HepG2 (cell line): Measurements from ENCODE around the gene METTL6. TPM values are rescaled to one million over a fixed set of nuclear protein-coding genes. Genes with fewer than 3 reads are reported as not detected.

ENCODE experiments used
- BORCS8-MEF2B ChIP-seq: sonication (generic); formaldehyde crosslinking; IDR thresholded peaks from 2 replicates; pipeline ENCODE4 v1.8.0; 2022; ENCODE audit warnings: mild to moderate bottlenecking, missing genetic modification reagents
- CCDC6 ChIP-seq: sonication (generic); formaldehyde crosslinking; IDR thresholded peaks from 2 replicates; pipeline ENCODE4 v1.8.1; 2022; ENCODE audit warnings: mild to moderate bottlenecking, missing genetic modification reagents, moderate library complexity
- EED ChIP-seq: sonication (generic); formaldehyde crosslinking; IDR thresholded peaks from 2 replicates; pipeline ENCODE4 v1.5.0; 2020; ENCODE audit warnings: mild to moderate bottlenecking, missing genetic modification reagents
- GTF2F1 ChIP-seq: fragments of 150-350 bp; IDR thresholded peaks from 2 replicates; pipeline ENCODE4 v1.6.1; 2014; ENCODE audit warnings: low read length
- KDM3A ChIP-seq: IDR thresholded peaks from 2 replicates; pipeline ENCODE4 v1.6.1; 2018; ENCODE audit warnings: low read depth, missing compliant biosample characterization
- KDM5A ChIP-seq: fragments of 200-600 bp; sonication (generic); IDR thresholded peaks from 2 replicates; pipeline ENCODE4 v1.7.0; 2018; ENCODE audit warnings: antibody characterized with exemption, mild to moderate bottlenecking, low read length, borderline replicate concordance
- MLLT10 ChIP-seq: sonication (generic); formaldehyde crosslinking; IDR thresholded peaks from 2 replicates; pipeline ENCODE4 v1.4.0; 2020; ENCODE audit warnings: missing genetic modification reagents
- SIX1 ChIP-seq: sonication (generic); formaldehyde crosslinking; IDR thresholded peaks from 2 replicates; pipeline ENCODE4 v1.4.0; 2020; ENCODE audit warnings: missing genetic modification reagents, borderline replicate concordance
- SMAD9 ChIP-seq: sonication (generic); formaldehyde crosslinking; IDR thresholded peaks from 2 replicates; pipeline ENCODE4 v1.5.1; 2020; ENCODE audit warnings: mild to moderate bottlenecking, missing genetic modification reagents
- SUZ12 ChIP-seq: fragments of 150-350 bp; IDR thresholded peaks from 2 replicates; pipeline ENCODE4 v1.6.1; 2014; ENCODE audit warnings: low read depth, low read length
- TFE3 ChIP-seq: IDR thresholded peaks from 2 replicates; pipeline ENCODE4 v1.6.1; 2016
- THAP11 ChIP-seq: IDR thresholded peaks from 2 replicates; pipeline ENCODE4 v1.6.1; 2016; ENCODE audit warnings: missing biosample characterization, missing genetic modification reagents
- TRIM24 ChIP-seq: sonication (generic); formaldehyde crosslinking; IDR thresholded peaks from 2 replicates; pipeline ENCODE4 v1.8.0; 2022; ENCODE audit warnings: mild to moderate bottlenecking, missing genetic modification reagents
- YEATS4 ChIP-seq: sonication (generic); formaldehyde crosslinking; IDR thresholded peaks from 2 replicates; pipeline ENCODE4 v1.4.0; 2020; ENCODE audit warnings: missing genetic modification reagents, borderline replicate concordance
- ZBTB3 ChIP-seq: sonication (generic); formaldehyde crosslinking; IDR thresholded peaks from 2 replicates; pipeline ENCODE4 v1.4.0; 2020; ENCODE audit warnings: low read depth, mild to moderate bottlenecking, moderate library complexity, missing genetic modification reagents, borderline replicate concordance
- ZNF24 ChIP-seq: fragments of 450-650 bp; IDR thresholded peaks from 2 replicates; pipeline ENCODE4 v1.6.1; 2017; ENCODE audit warnings: antibody characterized with exemption, mild to moderate bottlenecking
- ZNF451 ChIP-seq: sonication (generic); formaldehyde crosslinking; IDR thresholded peaks from 2 replicates; pipeline ENCODE4 v1.5.0; 2020; ENCODE audit warnings: mild to moderate bottlenecking, missing genetic modification reagents
- ZNF468 ChIP-seq: sonication (generic); formaldehyde crosslinking; IDR thresholded peaks from 2 replicates; pipeline ENCODE4 v1.8.0; 2022; ENCODE audit warnings: mild to moderate bottlenecking, moderate library complexity, missing genetic modification reagents
- ZNF749 ChIP-seq: sonication (generic); formaldehyde crosslinking; IDR thresholded peaks from 2 replicates; pipeline ENCODE4 v1.8.0; 2022; ENCODE audit warnings: mild to moderate bottlenecking, missing genetic modification reagents, moderate library complexity, borderline replicate concordance
- ZNF75D ChIP-seq: sonication (generic); formaldehyde crosslinking; IDR thresholded peaks from 2 replicates; pipeline ENCODE4 v1.8.1; 2023; ENCODE audit warnings: missing genetic modification reagents, mild to moderate bottlenecking, borderline replicate concordance
- ZNF883 ChIP-seq: sonication (generic); formaldehyde crosslinking; IDR thresholded peaks from 2 replicates; pipeline ENCODE4 v1.5.1; 2020; ENCODE audit warnings: mild to moderate bottlenecking, missing genetic modification reagents; ENCODE audit errors: not compliant biosample characterization
- ZSCAN20 ChIP-seq: sonication (generic); formaldehyde crosslinking; IDR thresholded peaks from 2 replicates; pipeline ENCODE4 v1.4.0; 2020; ENCODE audit warnings: missing genetic modification reagents, mild to moderate bottlenecking, borderline replicate concordance
- polyA plus RNA-seq, 8 experiments: library from polyadenylated mRNA; depleted of rRNA in 3 of 8; stranded (reverse) in 7 of 8; unstranded in 1 of 8; fragments of >200 nt; fragmentation: Illumina TruSeq in 4 of 8; extraction: Trizol in 4 of 8; gene quantifications; 2 replicates each; pipeline versions ENCODE4 v1.2.1 to v1.2.3, GENCODE V29; 2011 to 2016; ENCODE audit warnings: low read depth in 4 of 8, missing spikeins in 1 of 8, mixed read lengths in 1 of 8; ENCODE audit not compliant: insufficient read depth in 1 of 8
- total RNA-seq, 5 experiments: library from RNA; depleted of rRNA; stranded (reverse); fragments of >200 nt; fragmentation: Illumina TruSeq; extraction: Trizol; gene quantifications; 2 replicates each; pipeline ENCODE4 v1.2.3, GENCODE V29; 2016; ENCODE audit warnings: low read depth in 1 of 5
- TF ChIP-seq, protein P1 (sequence below): IDR thresholded peaks from 2 replicates; pipeline ENCODE4 v1.6.1; 2012; ENCODE audit warnings: low read length, improper control_type of control experiment
- TF ChIP-seq, protein P2 (sequence below): sonication (generic); formaldehyde crosslinking; IDR thresholded peaks from 2 replicates; pipeline ENCODE4 v1.4.0; 2020; ENCODE audit warnings: mild to moderate bottlenecking, missing genetic modification reagents
- TF ChIP-seq, protein P3 (sequence below): sonication (generic); formaldehyde crosslinking; IDR thresholded peaks from 2 replicates; pipeline ENCODE4 v1.4.0; 2020; ENCODE audit warnings: missing genetic modification reagents, mild to moderate bottlenecking, borderline replicate concordance

METTL6 gene
- total and polyA plus RNA-seq, 2 of the 13 experiments (the other 11 are each of a cell fraction or from before 2014, with no cell fraction given), result 17.2 to 29.4 TPM

- peak; percentile 86 for TF ChIP-seq THAP11
- no peak for TF ChIP-seq SIX1 (CRISPR knock-in tag)
- TF ChIP-seq ZNF468 (CRISPR knock-in tag), result no peak
- no peak for TF ChIP-seq GTF2F1
- TF ChIP-seq CCDC6 (CRISPR knock-in tag), result 0 out of 2 replicates have a peak, but pooled peaks have one; percentile 49
- TF ChIP-seq ZNF749 (CRISPR knock-in tag), result peak; percentile 54; the same call in 1 of the 2 replicates
- no peak for TF ChIP-seq ZNF75D (CRISPR knock-in tag)
- no peak for TF ChIP-seq ZNF24
- TF ChIP-seq TFE3 (CRISPR knock-in tag), result 0 out of 2 replicates have a peak, but pooled peaks have one; percentile 42
- TF ChIP-seq ZNF883, result no peak
- no peak for TF ChIP-seq ZSCAN20 (CRISPR knock-in tag)
- TF ChIP-seq KDM3A (CRISPR knock-in tag), result no peak
- peak; percentile 85 for TF ChIP-seq YEATS4 (CRISPR knock-in tag)
- peak; percentile 80; the same call in 1 of the 2 replicates for TF ChIP-seq SMAD9
- TF ChIP-seq EED (CRISPR knock-in tag), result no peak
- TF ChIP-seq ZBTB3 (CRISPR knock-in tag), result no peak
- TF ChIP-seq KDM5A, result peak; percentile 94
- 0 out of 2 replicates have a peak, but pooled peaks have one; percentile 45 for TF ChIP-seq BORCS8-MEF2B (CRISPR knock-in tag)
- TF ChIP-seq, protein P1, sequence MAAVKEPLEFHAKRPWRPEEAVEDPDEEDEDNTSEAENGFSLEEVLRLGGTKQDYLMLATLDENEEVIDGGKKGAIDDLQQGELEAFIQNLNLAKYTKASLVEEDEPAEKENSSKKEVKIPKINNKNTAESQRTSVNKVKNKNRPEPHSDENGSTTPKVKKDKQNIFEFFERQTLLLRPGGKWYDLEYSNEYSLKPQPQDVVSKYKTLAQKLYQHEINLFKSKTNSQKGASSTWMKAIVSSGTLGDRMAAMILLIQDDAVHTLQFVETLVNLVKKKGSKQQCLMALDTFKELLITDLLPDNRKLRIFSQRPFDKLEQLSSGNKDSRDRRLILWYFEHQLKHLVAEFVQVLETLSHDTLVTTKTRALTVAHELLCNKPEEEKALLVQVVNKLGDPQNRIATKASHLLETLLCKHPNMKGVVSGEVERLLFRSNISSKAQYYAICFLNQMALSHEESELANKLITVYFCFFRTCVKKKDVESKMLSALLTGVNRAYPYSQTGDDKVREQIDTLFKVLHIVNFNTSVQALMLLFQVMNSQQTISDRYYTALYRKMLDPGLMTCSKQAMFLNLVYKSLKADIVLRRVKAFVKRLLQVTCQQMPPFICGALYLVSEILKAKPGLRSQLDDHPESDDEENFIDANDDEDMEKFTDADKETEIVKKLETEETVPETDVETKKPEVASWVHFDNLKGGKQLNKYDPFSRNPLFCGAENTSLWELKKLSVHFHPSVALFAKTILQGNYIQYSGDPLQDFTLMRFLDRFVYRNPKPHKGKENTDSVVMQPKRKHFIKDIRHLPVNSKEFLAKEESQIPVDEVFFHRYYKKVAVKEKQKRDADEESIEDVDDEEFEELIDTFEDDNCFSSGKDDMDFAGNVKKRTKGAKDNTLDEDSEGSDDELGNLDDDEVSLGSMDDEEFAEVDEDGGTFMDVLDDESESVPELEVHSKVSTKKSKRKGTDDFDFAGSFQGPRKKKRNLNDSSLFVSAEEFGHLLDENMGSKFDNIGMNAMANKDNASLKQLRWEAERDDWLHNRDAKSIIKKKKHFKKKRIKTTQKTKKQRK, result no peak
- TF ChIP-seq, protein P2, sequence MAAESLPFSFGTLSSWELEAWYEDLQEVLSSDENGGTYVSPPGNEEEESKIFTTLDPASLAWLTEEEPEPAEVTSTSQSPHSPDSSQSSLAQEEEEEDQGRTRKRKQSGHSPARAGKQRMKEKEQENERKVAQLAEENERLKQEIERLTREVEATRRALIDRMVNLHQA (CRISPR knock-in tag), result no peak
- TF ChIP-seq, protein P3, sequence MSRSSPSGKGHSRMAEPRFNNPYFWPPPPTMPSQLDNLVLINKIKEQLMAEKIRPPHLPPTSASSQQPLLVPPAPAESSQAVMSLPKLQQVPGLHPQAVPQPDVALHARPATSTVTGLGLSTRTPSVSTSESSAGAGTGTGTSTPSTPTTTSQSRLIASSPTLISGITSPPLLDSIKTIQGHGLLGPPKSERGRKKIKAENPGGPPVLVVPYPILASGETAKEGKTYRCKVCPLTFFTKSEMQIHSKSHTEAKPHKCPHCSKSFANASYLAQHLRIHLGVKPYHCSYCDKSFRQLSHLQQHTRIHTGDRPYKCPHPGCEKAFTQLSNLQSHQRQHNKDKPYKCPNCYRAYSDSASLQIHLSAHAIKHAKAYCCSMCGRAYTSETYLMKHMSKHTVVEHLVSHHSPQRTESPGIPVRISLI (CRISPR knock-in tag), result no peak
- no peak for TF ChIP-seq TRIM24 (CRISPR knock-in tag)
- TF ChIP-seq ZNF451 (CRISPR knock-in tag), result 0 out of 2 replicates have a peak, but pooled peaks have one; percentile 36
- TF ChIP-seq SUZ12, result no peak
- no peak for TF ChIP-seq MLLT10
Observed at GRCh38 chr3:15427182-15427880, at the start of gene METTL6, which contains the start of gene EAF1 (continued).
